K562 (cell line): ENCODE results near the gene RRM2. TPM values are rescaled to one million over a fixed set of nuclear protein-coding genes. Genes with fewer than 3 reads are reported as not detected.
A peak's percentile ranks its signal among the peaks of the same experiment; 100 is the strongest.

ENCODE experiments used
- ARID2 ChIP-seq: fragments of 450-650 bp; IDR thresholded peaks from 2 replicates; pipeline ENCODE4 v1.6.1; 2017; ENCODE audit warnings: antibody characterized with exemption, mild to moderate bottlenecking
- ASH1L ChIP-seq: fragments of 450-650 bp; IDR thresholded peaks from 2 replicates; pipeline ENCODE4 v1.6.1; 2018; ENCODE audit warnings: borderline replicate concordance, mild to moderate bottlenecking, low read depth; ENCODE audit not compliant: partially characterized antibody
- CCAR2 ChIP-seq: fragments of 200-400 bp; formaldehyde crosslinking; IDR thresholded peaks from 2 replicates; pipeline ENCODE4 v1.6.1; 2017; ENCODE audit warnings: mild to moderate bottlenecking, low read depth, low read length
- ELF4 ChIP-seq: fragments of 450-650 bp; formaldehyde crosslinking; IDR thresholded peaks from 2 replicates; pipeline ENCODE4 v1.4.0; 2022; ENCODE audit warnings: missing genetic modification characterization
- ETS1 ChIP-seq: conservative IDR thresholded peaks from 2 replicates; pipeline ENCODE4 v1.6.1; 2011; ENCODE audit warnings: low read depth, mild to moderate bottlenecking, low read length; ENCODE audit not compliant: control insufficient read depth
- HBP1 ChIP-seq: fragments of 450-650 bp; formaldehyde crosslinking; IDR thresholded peaks from 2 replicates; pipeline ENCODE4 v1.4.0; 2022; ENCODE audit warnings: missing genetic modification characterization
- HDGF ChIP-seq: fragments of 450-650 bp; IDR thresholded peaks from 2 replicates; pipeline ENCODE4 v1.6.1; 2016
- HNRNPL ChIP-seq: fragments of 200-400 bp; formaldehyde crosslinking; IDR thresholded peaks from 2 replicates; pipeline ENCODE4 v1.6.1; 2017; ENCODE audit warnings: low read depth, mild to moderate bottlenecking, low read length
- HOMEZ ChIP-seq: fragments of 250-450 bp; sonication (Bioruptor Pico); IDR thresholded peaks from 2 replicates; pipeline ENCODE4 v1.4.0; 2020; ENCODE audit warnings: mild to moderate bottlenecking, moderate library complexity
- HSF4 ChIP-seq: fragments of 250-450 bp; sonication (Bioruptor Pico); IDR thresholded peaks from 2 replicates; pipeline ENCODE4 v2.1.2; 2022; ENCODE audit warnings: mild to moderate bottlenecking, moderate library complexity, borderline replicate concordance
- PHTF2 ChIP-seq: fragments of 250-450 bp; sonication (Bioruptor Pico); IDR thresholded peaks from 2 replicates; pipeline ENCODE4 v1.5.0; 2021; ENCODE audit warnings: mild to moderate bottlenecking
- POLR2AphosphoS5 ChIP-seq: IDR thresholded peaks from 2 replicates; pipeline ENCODE4 v1.6.1; 2011; ENCODE audit warnings: mild to moderate bottlenecking, low read depth, low read length, moderate library complexity; ENCODE audit not compliant: control insufficient read depth, insufficient read depth
- STAT5A ChIP-seq: IDR thresholded peaks from 2 replicates; pipeline ENCODE4 v1.6.1; 2012; ENCODE audit warnings: low read length, inconsistent platforms, borderline replicate concordance
- TRIM25 ChIP-seq: fragments of 450-650 bp; IDR thresholded peaks from 2 replicates; pipeline ENCODE4 v1.7.0; 2016; ENCODE audit warnings: borderline replicate concordance
- XRCC5 ChIP-seq: fragments of 200-400 bp; formaldehyde crosslinking; IDR thresholded peaks from 2 replicates; pipeline ENCODE4 v1.6.1; 2017; ENCODE audit warnings: low read depth, mild to moderate bottlenecking, low read length
- ZC3H8 ChIP-seq: fragments of 450-650 bp; IDR thresholded peaks from 2 replicates; pipeline ENCODE4 v1.6.1; 2017
- ZFP36 ChIP-seq: fragments of 150-350 bp; IDR thresholded peaks from 2 replicates; pipeline ENCODE4 v1.6.1; 2018; ENCODE audit warnings: low read length, low read depth; ENCODE audit not compliant: partially characterized antibody
- ZNF277 ChIP-seq: fragments of 250-450 bp; sonication (Bioruptor Pico); IDR thresholded peaks from 2 replicates; pipeline ENCODE4 v1.8.0; 2022; ENCODE audit warnings: inconsistent platforms, mild to moderate bottlenecking, moderate library complexity, borderline replicate concordance
- ZNF316 ChIP-seq: fragments of 450-650 bp; IDR thresholded peaks from 2 replicates; pipeline ENCODE4 v1.6.1; 2016
- ZNF766 ChIP-seq: fragments of 200-800 bp; sonication (Bioruptor generic); conservative IDR thresholded peaks from 2 replicates; pipeline ENCODE4 v1.6.1; 2016; ENCODE audit warnings: missing genetic modification characterization, missing compliant biosample characterization
- ZNF77 ChIP-seq: fragments of 250-450 bp; sonication (Bioruptor Pico); IDR thresholded peaks from 2 replicates; pipeline ENCODE4 v1.5.0; 2020
- polyA plus RNA-seq, 8 experiments: library from polyadenylated mRNA; depleted of rRNA in 4 of 8; stranded (reverse) in 5 of 8; unstranded in 3 of 8; fragments of >200 nt; fragmentation: Nextera tagmentation in 2 of 8; fragmentation: Illumina TruSeq in 1 of 8; extraction: Ambion mirVana in 2 of 8; extraction: Trizol in 1 of 8; gene quantifications; 2 replicates each; pipeline versions ENCODE4 v1.2.1 to v1.2.3, GENCODE V29; 2011 to 2014; ENCODE audit warnings: inconsistent platforms in 1 of 8, missing spikeins in 1 of 8
- total RNA-seq, 7 experiments: library from RNA; depleted of rRNA in 6 of 7; stranded (reverse); fragments of >200 nt in 6 of 7; fragmentation: Illumina TruSeq in 2 of 7; extraction: Trizol in 2 of 7; gene quantifications; 2 replicates each; pipeline versions ENCODE4 v1.2.1 to v1.2.3, GENCODE V29; 2011 to 2021; ENCODE audit warnings: low replicate concordance in 1 of 7

The RRM2 gene
- total and polyA plus RNA-seq, 9 of the 15 experiments (the other 6 are each of a cell fraction or from before 2014, with no cell fraction given) = 50.1 to 244 (median 128) TPM

- TF ChIP-seq TRIM25 = no peak
- TF ChIP-seq POLR2AphosphoS5 = 0 out of 2 replicates have a peak, but pooled peaks have one; percentile 42
- no peak for TF ChIP-seq ETS1
- TF ChIP-seq ZNF277 (CRISPR knock-in tag) = no peak
- no peak for TF ChIP-seq HSF4 (CRISPR knock-in tag)
- no peak for TF ChIP-seq HDGF
- TF ChIP-seq HOMEZ (CRISPR knock-in tag) = no peak
- TF ChIP-seq PHTF2 (CRISPR knock-in tag) = no peak
- no peak for TF ChIP-seq ZNF77
- no peak for TF ChIP-seq STAT5A
- TF ChIP-seq ARID2 = no peak
- TF ChIP-seq HNRNPL = no peak; the same call in 1 of the 2 replicates
- no peak for TF ChIP-seq ZNF316
- TF ChIP-seq ASH1L = no peak
- TF ChIP-seq XRCC5 = no peak
- no peak for TF ChIP-seq ZFP36
- TF ChIP-seq ELF4 (CRISPR knock-in tag) = no peak
- TF ChIP-seq CCAR2 = no peak
- TF ChIP-seq ZNF766 (CRISPR knock-in tag) = no peak
- no peak for TF ChIP-seq ZC3H8
- no peak for TF ChIP-seq HBP1
Measured at GRCh38 chr2:10120877-10121574, 1.5 kb upstream of the RRM2 start (continued).
